HUES6 (cell line): ENCODE results near the gene FCMR.

Experiments used
- H3K27ac ChIP-seq: 2 replicates; pipeline ENCODE4 v1.7.0; 2013; ENCODE audit warnings: low read depth, mild to moderate bottlenecking, low read length, inconsistent platforms
- H3K27me3 ChIP-seq: 2 replicates; pipeline ENCODE4 v1.6.1; 2013; ENCODE audit warnings: low read length; ENCODE audit not compliant: control insufficient read depth, insufficient read depth
- H3K36me3 ChIP-seq: 2 replicates; pipeline ENCODE4 v1.6.1; 2013; ENCODE audit warnings: low read length; ENCODE audit not compliant: control insufficient read depth, insufficient read depth
- H3K4me1 ChIP-seq: 2 replicates; pipeline ENCODE4 v1.6.1; 2013; ENCODE audit warnings: low read length; ENCODE audit not compliant: control insufficient read depth, insufficient read depth
- H3K4me3 ChIP-seq: 2 replicates; pipeline ENCODE4 v1.5.1; 2013; ENCODE audit warnings: low read depth, low read length
- H3K9ac ChIP-seq: one replicate; pipeline ENCODE4 v1.6.1; 2013; ENCODE audit warnings: mild to moderate bottlenecking, low read length
- H3K9me3 ChIP-seq: 2 replicates; pipeline ENCODE4 v1.6.1; 2013; ENCODE audit warnings: low read depth, low read length; ENCODE audit not compliant: control insufficient read depth, insufficient read depth

The FCMR gene

DNA sequence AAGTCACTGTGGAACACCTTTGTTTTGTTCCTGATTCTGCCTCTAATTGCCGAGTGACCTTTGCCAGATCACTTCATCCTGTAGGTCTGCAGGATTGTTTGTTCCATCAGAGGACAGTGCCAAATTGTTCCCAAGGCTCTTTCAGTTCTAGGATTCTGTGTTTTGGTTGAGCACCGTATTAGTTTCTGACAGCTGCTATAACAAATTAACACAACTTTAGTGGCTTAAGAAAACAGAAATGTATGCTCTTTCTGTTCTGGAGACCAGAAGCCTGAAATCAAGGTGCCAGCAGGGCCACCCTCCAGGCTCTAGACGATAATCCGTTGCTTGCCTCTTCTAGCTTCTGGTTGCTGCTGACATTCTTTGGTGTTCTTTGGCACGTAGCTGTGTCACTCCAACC, 27.9 kb upstream of the FCMR start:
- no peak overlapping the region for H3K27ac ChIP-seq
- H3K9ac ChIP-seq, result no peak overlapping the region
- H3K27me3 ChIP-seq, result peaks cover 4% of the 10 kb centered on the region; the same call in 1 of the 2 replicates
- no peaks in the 10 kb centered on the region for H3K36me3 ChIP-seq
- no peak overlapping the region for H3K4me3 ChIP-seq
- peaks cover 2% of the 10 kb centered on the region; the same call in 1 of the 2 replicates for H3K9me3 ChIP-seq
- no peaks in the 10 kb centered on the region for H3K4me1 ChIP-seq

DNA sequence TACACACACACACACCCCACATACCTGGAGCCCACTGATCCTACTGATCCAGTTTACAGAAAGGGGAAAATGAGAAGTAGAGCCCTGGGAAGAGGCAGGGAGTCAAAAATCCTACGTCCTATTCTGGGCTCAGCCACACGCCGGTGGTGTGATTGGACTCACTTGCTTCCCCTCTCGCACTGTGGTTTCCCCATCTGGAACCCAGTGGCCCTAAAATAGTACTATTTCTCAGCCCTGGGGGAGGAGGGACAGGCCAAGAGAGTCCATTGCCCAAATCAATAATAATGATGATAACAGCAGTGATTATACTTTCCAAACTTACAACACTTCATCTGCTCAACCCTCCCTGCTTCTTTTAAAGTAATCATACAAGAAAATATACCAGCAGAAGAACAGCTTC, 27.5 kb upstream of the FCMR start:
- Histone ChIP-seq H3K9ac (no peak overlapping the region), H3K27ac (no peak overlapping the region), H3K36me3 (no peaks in the 10 kb centered on the region), H3K9me3 (peaks cover 2% of the 10 kb centered on the region; the same call in 1 of the 2 replicates), H3K4me1 (no peaks in the 10 kb centered on the region), H3K27me3 (peaks cover 4% of the 10 kb centered on the region; the same call in 1 of the 2 replicates), H3K4me3 (no peak overlapping the region)

DNA sequence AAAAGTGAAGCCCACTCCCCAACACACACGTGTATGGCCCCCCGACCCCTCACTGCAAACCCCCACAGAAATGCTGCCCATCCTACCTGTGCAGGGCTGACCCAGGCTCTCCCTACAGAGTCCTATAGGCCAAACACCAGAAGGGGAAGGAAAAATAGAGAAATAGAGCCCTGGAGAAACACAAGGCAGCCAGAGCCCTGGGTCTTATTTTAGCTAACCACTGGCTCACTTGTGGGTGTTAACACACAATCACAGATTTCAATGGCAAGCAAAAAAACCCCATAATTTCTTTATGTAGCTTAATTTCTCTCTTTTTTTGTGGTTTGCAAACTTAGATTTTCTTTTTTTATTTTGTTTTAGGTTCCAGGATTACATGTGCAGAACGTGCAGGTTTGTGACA, 25.5 kb upstream of the FCMR start:
- Histone ChIP-seq H3K27me3 (peaks cover 15% of the 10 kb centered on the region; the same call in 1 of the 2 replicates), H3K4me3 (no peak overlapping the region), H3K27ac (no peak overlapping the region)

DNA sequence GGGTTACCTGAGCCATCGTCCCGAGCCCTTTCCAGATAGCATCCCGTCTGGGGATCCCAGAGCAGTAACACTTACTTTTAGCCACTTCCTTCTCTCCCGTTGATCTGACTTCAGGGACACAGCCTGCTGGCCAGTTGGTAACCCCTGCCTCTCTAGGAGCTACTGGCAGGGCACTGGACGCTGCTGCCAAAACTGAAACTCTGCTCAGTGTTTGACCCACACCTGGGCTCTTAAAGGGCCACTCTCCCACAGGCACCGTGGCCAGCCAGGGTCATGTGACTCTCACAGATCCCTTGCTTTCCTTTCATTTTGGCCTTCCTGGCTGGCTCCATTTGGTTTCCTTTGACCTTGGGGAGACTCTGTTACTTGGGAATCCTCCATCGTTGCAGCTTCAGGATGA, 24.5 kb upstream of the FCMR start, which contains the start of gene PIGR:
TSS of gene PIGR (minus strand) at position 206 of the 400 bp plus-strand sequence. CDS start 5,935 bp downstream, outside the sequence.
- peaks cover 15% of the 10 kb centered on the region; the same call in 1 of the 2 replicates for H3K27me3 ChIP-seq

More for the DNA sequence above, 25.5 kb upstream of the FCMR start:
- Histone ChIP-seq H3K4me1 (no peaks in the 10 kb centered on the region), H3K36me3 (no peaks in the 10 kb centered on the region), H3K9ac (no peak overlapping the region), H3K9me3 (peaks cover 2% of the 10 kb centered on the region; the same call in 1 of the 2 replicates)

DNA sequence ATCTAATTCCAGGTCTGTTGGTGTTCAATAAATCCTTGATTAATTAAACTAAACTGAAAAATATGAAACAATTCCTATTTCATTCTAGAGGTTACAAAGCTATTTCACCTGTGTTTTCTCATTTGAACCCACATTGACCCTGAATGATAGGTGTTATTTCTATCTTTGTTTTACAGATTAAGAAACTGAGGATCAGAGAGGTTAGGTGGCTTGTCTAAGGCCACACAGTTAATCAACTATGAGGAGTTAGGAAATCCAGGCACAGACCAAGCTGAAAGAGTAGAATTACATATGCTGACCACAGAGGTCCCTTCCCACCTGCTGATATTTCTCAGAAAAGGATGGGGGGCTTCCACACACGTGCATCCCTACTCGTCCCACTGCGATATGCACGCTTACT, 24.0 kb upstream of the FCMR start:
- Histone ChIP-seq H3K9me3 (peaks cover 2% of the 10 kb centered on the region; the same call in 1 of the 2 replicates), H3K27ac (no peak overlapping the region), H3K9ac (no peak overlapping the region), H3K4me3 (no peak overlapping the region), H3K27me3 (peaks cover 15% of the 10 kb centered on the region; the same call in 1 of the 2 replicates), H3K4me1 (no peaks in the 10 kb centered on the region), H3K36me3 (no peaks in the 10 kb centered on the region)

More for the DNA sequence above, 24.5 kb upstream of the FCMR start, which contains the start of gene PIGR:
- Histone ChIP-seq H3K4me3 (no peak within 1 kb of the TSS), H3K4me1 (no peaks in the 10 kb centered on the region), H3K27ac (no peak within 1 kb of the TSS), H3K36me3 (no peaks in the 10 kb centered on the region), H3K9me3 (peaks cover 2% of the 10 kb centered on the region; the same call in 1 of the 2 replicates), H3K9ac (no peak within 1 kb of the TSS)

DNA sequence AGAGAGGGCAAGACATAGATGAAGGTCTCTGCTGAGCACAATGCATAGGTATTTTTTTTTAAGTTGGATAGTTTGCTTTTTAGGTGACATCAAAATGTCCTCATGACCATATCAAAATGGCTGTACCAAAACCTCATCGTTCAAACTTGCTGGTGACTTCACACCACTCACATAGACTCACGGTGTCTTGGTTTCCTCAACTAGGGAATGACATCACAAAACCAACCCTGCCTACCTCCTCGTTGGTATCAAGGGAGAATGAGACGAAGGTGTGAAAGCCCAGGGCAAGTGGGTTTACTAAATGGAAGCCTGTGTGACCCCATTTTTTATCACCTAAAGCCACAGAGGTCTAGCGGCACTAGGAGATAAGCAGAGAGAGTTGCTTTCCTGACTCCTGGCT, 23.0 kb upstream of the FCMR start:
- no peaks in the 10 kb centered on the region for H3K4me1 ChIP-seq
- H3K27ac ChIP-seq, result no peak overlapping the region
- no peaks in the 10 kb centered on the region for H3K36me3 ChIP-seq
- no peak overlapping the region for H3K9ac ChIP-seq
- peaks cover 15% of the 10 kb centered on the region; the same call in 1 of the 2 replicates for H3K27me3 ChIP-seq
- H3K9me3 ChIP-seq, result no peaks in the 10 kb centered on the region
- H3K4me3 ChIP-seq, result no peak overlapping the region

DNA sequence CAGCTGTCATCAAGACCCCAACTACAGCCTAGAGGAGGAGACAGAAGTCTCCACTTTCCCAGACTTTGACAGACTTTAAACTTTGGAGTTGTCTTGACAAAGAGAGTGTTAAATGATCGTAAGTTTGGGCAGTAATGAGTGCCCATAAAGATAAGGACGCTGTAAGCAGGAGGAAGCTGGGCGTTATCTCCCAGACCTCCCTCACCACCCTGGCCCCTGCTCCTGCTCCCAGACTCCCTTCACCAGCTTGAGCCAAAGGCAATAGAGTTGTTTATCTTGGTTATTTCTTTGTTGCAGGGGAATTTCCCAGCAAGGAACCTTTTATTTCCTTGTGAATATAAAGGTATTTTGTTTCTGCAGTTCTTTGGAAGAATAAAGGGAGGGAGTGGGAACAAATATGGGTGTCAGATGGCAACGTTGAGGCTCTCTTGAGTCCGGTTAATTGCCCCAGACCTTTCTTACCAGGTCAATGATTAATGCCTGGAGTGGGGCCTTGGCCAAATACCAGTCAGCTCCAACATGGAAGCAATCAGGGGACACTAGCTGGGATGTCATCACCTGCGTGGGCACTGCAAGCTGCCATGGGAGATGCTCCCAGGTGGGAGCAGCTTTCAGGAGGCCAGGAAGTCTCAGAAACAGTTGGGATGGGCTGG, 20.2 kb upstream of the FCMR start:
- no peaks in the 10 kb centered on the region for H3K9me3 ChIP-seq
- H3K36me3 ChIP-seq, result no peaks in the 10 kb centered on the region
- H3K4me3 ChIP-seq, result no peak overlapping the region
- peaks cover 13% of the 10 kb centered on the region; the same call in 1 of the 2 replicates for H3K27me3 ChIP-seq
- no peak overlapping the region for H3K9ac ChIP-seq
- H3K4me1 ChIP-seq, result no peaks in the 10 kb centered on the region
- no peak overlapping the region for H3K27ac ChIP-seq

DNA sequence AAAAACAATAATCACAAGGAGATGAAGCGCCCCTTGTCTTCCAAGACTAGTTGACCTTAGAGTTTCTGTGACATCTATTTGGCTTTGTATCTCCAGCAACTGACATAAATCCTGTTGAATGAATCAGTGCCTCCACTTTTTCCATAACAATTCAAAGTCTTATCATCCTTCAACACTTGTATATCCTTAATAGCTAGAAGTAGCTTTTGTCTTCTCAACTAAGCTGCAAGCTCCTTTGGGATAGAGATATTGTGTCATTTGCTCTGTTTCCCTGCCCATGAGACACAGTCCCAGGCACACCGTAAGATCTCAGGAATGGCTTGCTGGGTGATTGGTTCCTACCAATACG, 18.8 kb upstream of the FCMR start:
- no peaks in the 10 kb centered on the region for H3K9me3 ChIP-seq
- no peak overlapping the region for H3K9ac ChIP-seq
- no peaks in the 10 kb centered on the region for H3K36me3 ChIP-seq
- H3K27me3 ChIP-seq, result peaks cover 11% of the 10 kb centered on the region; the same call in 1 of the 2 replicates
- H3K4me3 ChIP-seq, result no peak overlapping the region
- H3K4me1 ChIP-seq, result no peaks in the 10 kb centered on the region
- no peak overlapping the region for H3K27ac ChIP-seq

DNA sequence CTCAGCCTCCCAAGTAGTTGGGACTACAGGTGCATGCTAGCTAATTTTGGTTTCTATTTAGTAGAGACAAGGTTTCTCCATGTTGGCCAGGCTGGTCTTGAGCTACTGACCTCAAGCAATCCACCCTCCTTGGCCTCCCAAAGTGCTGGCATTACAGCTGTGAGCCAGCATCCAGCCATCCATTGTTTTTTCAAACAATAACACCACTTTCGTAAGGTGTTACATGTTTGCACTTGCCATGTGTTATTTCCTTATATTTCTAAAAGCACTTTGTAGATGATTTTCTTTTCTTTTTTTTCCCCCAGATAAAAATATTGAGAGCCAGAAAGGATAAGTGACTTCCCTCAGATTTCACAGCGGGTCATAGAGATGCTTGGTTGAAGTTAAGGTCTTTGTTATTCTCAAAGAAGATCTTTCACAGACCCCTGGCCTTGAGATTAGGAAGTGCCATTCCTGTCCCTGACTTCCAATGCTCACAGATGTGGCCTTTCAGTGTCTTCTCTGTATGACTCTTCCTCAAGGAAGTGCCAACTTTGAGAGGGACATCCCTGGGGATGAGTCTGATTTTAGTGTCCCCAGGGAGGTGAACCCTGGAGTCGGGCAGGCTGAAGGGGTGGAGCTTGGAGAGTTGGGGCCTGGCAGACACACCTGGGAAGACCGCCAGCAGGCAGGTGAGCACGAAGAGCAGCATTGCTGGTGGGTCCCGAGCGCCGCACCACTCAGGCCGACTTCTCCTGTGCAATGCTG, 18.3 kb upstream of the FCMR start:
- Histone ChIP-seq H3K27ac (no peak overlapping the region), H3K9me3 (no peaks in the 10 kb centered on the region), H3K4me1 (no peaks in the 10 kb centered on the region), H3K9ac (no peak overlapping the region), H3K4me3 (no peak overlapping the region), H3K36me3 (no peaks in the 10 kb centered on the region), H3K27me3 (peaks cover 11% of the 10 kb centered on the region; the same call in 1 of the 2 replicates)

DNA sequence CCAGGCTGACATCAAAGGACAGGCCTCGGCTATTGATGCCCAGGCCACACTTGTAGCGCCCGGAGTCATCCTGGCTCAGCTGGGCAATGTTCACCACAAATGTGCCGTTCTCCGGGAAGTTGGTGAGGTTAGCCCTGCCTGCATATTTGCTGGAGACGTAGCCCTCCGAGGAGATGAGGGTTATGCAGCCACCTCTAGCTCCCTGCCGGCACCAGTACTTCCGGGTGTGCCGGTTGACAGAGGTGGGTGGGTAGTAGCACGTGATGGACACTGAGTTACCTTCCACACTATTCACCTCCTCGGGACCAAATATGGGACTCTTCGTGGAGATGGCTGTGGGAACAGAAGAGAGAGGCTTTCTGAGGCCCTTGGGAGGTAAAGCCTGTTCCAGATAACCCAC, 17.4 kb upstream of the FCMR start:
- Histone ChIP-seq H3K27me3 (peaks cover 11% of the 10 kb centered on the region; the same call in 1 of the 2 replicates), H3K36me3 (no peaks in the 10 kb centered on the region), H3K4me1 (no peaks in the 10 kb centered on the region), H3K4me3 (no peak overlapping the region), H3K9ac (no peak overlapping the region), H3K27ac (no peak overlapping the region), H3K9me3 (no peaks in the 10 kb centered on the region)

DNA sequence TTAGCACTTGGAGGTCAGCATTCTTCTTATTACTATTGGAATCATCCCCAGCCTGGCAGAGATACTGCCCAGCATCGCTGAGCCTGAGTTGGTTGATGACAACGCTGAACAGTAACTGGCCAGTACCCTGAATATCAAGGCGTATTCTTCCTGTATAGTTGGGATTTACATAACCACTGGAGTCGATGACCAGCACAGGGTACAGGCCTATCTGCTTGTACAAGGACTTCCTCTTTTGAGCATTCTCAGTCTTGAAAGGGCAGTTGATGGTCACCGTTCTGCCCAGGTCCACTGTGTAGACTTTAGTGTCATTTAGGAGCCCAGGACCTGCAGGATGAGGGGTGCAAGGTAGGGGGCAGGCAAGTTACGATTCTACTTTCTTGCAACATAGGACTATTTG, 15.7 kb upstream of the FCMR start:
- Histone ChIP-seq H3K27ac (no peak overlapping the region), H3K4me3 (no peak overlapping the region), H3K4me1 (no peaks in the 10 kb centered on the region), H3K27me3 (peaks cover under 1% of the 10 kb centered on the region; the same call in 1 of the 2 replicates), H3K9me3 (no peaks in the 10 kb centered on the region), H3K9ac (no peak overlapping the region), H3K36me3 (no peaks in the 10 kb centered on the region)
